IMR-90 (cell line): ENCODE measurements around the gene FLYWCH1.

Experiments
- BHLHE40 ChIP-seq: fragments of 150-350 bp; IDR thresholded peaks from 2 replicates; pipeline ENCODE4 v1.6.1; 2016; ENCODE audit warnings: mild to moderate bottlenecking, low read depth, low read length
- CEBPB ChIP-seq: IDR thresholded peaks from 2 replicates; pipeline ENCODE4 v1.6.1; 2012; ENCODE audit warnings: low read depth, low read length, improper control_type of control experiment
- CHD1 ChIP-seq: IDR thresholded peaks from 2 replicates; pipeline ENCODE4 v1.6.1; 2012; ENCODE audit warnings: low read depth, low read length, improper control_type of control experiment
- FOS ChIP-seq: fragments of 150-350 bp; IDR thresholded peaks from 2 replicates; pipeline ENCODE4 v1.6.1; 2016; ENCODE audit warnings: low read depth, low read length
- MAFK ChIP-seq: IDR thresholded peaks from 2 replicates; pipeline ENCODE4 v1.6.1; 2012; ENCODE audit warnings: low read depth, low read length, improper control_type of control experiment
- MAZ ChIP-seq: IDR thresholded peaks from 2 replicates; pipeline ENCODE4 v1.6.1; 2012; ENCODE audit warnings: low read depth, mild to moderate bottlenecking, low read length, improper control_type of control experiment, moderate library complexity, borderline replicate concordance
- MXI1 ChIP-seq: IDR thresholded peaks from 2 replicates; pipeline ENCODE4 v1.6.1; 2012; ENCODE audit warnings: low read depth, mild to moderate bottlenecking, low read length, moderate library complexity, borderline replicate concordance
- NFE2L2 ChIP-seq: fragments of 150-350 bp; IDR thresholded peaks from 2 replicates; pipeline ENCODE4 v1.6.1; 2016; ENCODE audit warnings: low read depth, mild to moderate bottlenecking, low read length
- POLR2A ChIP-seq: IDR thresholded peaks from 2 replicates; pipeline ENCODE4 v1.6.1; 2012; ENCODE audit warnings: mild to moderate bottlenecking, low read depth, low read length
- RFX5 ChIP-seq: IDR thresholded peaks from 2 replicates; pipeline ENCODE4 v1.8.0; 2012; ENCODE audit warnings: low read depth, mild to moderate bottlenecking, low read length, moderate library complexity
- SMC3 ChIP-seq: fragments of 150-350 bp; IDR thresholded peaks from 2 replicates; pipeline ENCODE4 v1.6.1; 2016; ENCODE audit warnings: low read depth, mild to moderate bottlenecking, antibody characterized with exemption, low read length, moderate library complexity
- TF ChIP-seq, protein P1 (sequence below): conservative IDR thresholded peaks from 2 replicates; pipeline ENCODE4 v1.5.1; 2012; ENCODE audit warnings: mild to moderate bottlenecking, low read depth, low read length, improper control_type of control experiment
- TF ChIP-seq, protein P2 (sequence below): fragments of 150-350 bp; IDR thresholded peaks from 2 replicates; pipeline ENCODE4 v1.6.1; 2016; ENCODE audit warnings: low read depth, mild to moderate bottlenecking, low read length, moderate library complexity, borderline replicate concordance
- TF ChIP-seq, protein P3 (sequence below): fragments of 150-350 bp; IDR thresholded peaks from 2 replicates; pipeline ENCODE4 v1.6.1; 2017; ENCODE audit warnings: mild to moderate bottlenecking, antibody characterized with exemption, low read length, low read depth

DNA sequence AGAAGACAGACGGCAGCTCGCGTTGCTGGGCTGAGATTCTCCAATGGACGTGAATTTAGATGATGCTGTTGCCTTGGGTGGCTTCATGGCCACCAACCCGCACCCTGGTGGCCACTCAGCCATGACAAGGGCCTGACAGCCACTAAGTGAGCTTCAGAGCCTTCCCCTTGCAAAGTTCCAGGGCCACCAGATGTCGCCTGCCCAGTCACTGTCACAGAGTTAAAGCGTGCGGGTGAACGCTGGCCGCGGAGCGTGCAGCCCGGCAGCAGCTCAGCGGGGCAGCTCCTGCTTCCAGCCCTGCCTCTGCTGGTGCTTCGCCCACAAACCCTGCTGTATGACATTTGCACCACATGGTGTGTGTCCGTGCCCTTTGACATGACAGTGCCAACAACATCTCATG lies 39.0 kb downstream of the FLYWCH1 start:
- no peak for TF ChIP-seq POLR2A
- TF ChIP-seq, protein P1, sequence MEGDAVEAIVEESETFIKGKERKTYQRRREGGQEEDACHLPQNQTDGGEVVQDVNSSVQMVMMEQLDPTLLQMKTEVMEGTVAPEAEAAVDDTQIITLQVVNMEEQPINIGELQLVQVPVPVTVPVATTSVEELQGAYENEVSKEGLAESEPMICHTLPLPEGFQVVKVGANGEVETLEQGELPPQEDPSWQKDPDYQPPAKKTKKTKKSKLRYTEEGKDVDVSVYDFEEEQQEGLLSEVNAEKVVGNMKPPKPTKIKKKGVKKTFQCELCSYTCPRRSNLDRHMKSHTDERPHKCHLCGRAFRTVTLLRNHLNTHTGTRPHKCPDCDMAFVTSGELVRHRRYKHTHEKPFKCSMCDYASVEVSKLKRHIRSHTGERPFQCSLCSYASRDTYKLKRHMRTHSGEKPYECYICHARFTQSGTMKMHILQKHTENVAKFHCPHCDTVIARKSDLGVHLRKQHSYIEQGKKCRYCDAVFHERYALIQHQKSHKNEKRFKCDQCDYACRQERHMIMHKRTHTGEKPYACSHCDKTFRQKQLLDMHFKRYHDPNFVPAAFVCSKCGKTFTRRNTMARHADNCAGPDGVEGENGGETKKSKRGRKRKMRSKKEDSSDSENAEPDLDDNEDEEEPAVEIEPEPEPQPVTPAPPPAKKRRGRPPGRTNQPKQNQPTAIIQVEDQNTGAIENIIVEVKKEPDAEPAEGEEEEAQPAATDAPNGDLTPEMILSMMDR, result no peak
- TF ChIP-seq, protein P2, sequence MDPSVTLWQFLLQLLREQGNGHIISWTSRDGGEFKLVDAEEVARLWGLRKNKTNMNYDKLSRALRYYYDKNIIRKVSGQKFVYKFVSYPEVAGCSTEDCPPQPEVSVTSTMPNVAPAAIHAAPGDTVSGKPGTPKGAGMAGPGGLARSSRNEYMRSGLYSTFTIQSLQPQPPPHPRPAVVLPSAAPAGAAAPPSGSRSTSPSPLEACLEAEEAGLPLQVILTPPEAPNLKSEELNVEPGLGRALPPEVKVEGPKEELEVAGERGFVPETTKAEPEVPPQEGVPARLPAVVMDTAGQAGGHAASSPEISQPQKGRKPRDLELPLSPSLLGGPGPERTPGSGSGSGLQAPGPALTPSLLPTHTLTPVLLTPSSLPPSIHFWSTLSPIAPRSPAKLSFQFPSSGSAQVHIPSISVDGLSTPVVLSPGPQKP, result no peak
- TF ChIP-seq MXI1, result no peak
- TF ChIP-seq MAFK, result no peak
- no peak for TF ChIP-seq CEBPB
- TF ChIP-seq FOS, result no peak
- TF ChIP-seq SMC3, result no peak
- no peak for TF ChIP-seq MAZ
- TF ChIP-seq BHLHE40, result no peak
- TF ChIP-seq RFX5, result no peak
- TF ChIP-seq CHD1, result no peak
- TF ChIP-seq, protein P3, sequence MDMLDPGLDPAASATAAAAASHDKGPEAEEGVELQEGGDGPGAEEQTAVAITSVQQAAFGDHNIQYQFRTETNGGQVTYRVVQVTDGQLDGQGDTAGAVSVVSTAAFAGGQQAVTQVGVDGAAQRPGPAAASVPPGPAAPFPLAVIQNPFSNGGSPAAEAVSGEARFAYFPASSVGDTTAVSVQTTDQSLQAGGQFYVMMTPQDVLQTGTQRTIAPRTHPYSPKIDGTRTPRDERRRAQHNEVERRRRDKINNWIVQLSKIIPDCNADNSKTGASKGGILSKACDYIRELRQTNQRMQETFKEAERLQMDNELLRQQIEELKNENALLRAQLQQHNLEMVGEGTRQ, result no peak
- TF ChIP-seq NFE2L2, result no peak
